WTC11 (cell line): Measurements from ENCODE around the gene PRTFDC1. TPM values are rescaled to one million over a fixed set of nuclear protein-coding genes. Genes with fewer than 3 reads are reported as not detected.

Source experiments
- ATAC-seq: fragments of 200-7000 bp; cut with Tn5 transposase; 2 replicates; pipeline ENCODE4 v1.10.0; 2021; ENCODE audit warnings: mild to moderate bottlenecking, moderate library complexity
- CTCF ChIA-PET: fragments of 300-600 bp; sonication (Branson Sonifier 250); formaldehyde crosslinking; loops from one replicate; lab custom pipeline; 2021; ENCODE audit warnings: antibody characterized with exemption; lab: Charles Lee
- POLR2A ChIA-PET: fragments of 350-600 bp; sonication (Branson Sonifier 250); formaldehyde crosslinking; loops from one replicate; lab custom pipeline; 2021; ENCODE audit warnings: antibody characterized with exemption; lab: Charles Lee
- DNase-seq: peaks from one replicate; pipeline ENCODE4 v3.0.0; 2021; ENCODE audit warnings: low spot score
- H3K27ac Mint-ChIP-seq: 2 replicates; pipeline ENCODE4 v1.8.0; 2021; ENCODE audit warnings: mixed read lengths
- H3K27me3 Mint-ChIP-seq: 2 replicates; pipeline ENCODE4 v1.8.0; 2021; ENCODE audit warnings: low read depth, mild to moderate bottlenecking, moderate library complexity, mixed read lengths
- H3K36me3 Mint-ChIP-seq: 2 replicates; pipeline ENCODE4 v1.8.0; 2021; ENCODE audit warnings: mixed read lengths
- H3K4me1 Mint-ChIP-seq: 2 replicates; pipeline ENCODE4 v1.8.0; 2022; ENCODE audit warnings: mixed read lengths
- H3K4me3 Mint-ChIP-seq: 2 replicates; pipeline ENCODE4 v1.8.0; 2021; ENCODE audit warnings: mild to moderate bottlenecking, moderate library complexity, mixed read lengths
- H3K9me3 Mint-ChIP-seq: 2 replicates; pipeline ENCODE4 v1.8.0; 2021; ENCODE audit warnings: mixed read lengths
- EMX1 ChIP-seq: fragments of 250-450 bp; sonication (Bioruptor Pico); IDR thresholded peaks from 2 replicates; pipeline ENCODE4 v1.8.0; 2021; ENCODE audit warnings: mild to moderate bottlenecking
- FOXK1 ChIP-seq: sonication (generic); formaldehyde crosslinking; IDR thresholded peaks from 2 replicates; pipeline ENCODE4 v1.8.0; 2022; ENCODE audit warnings: mild to moderate bottlenecking, moderate library complexity, missing genetic modification reagents
- GABPB1 ChIP-seq: sonication (generic); formaldehyde crosslinking; IDR thresholded peaks from 2 replicates; pipeline ENCODE4 v1.8.1; 2023; ENCODE audit warnings: mild to moderate bottlenecking, missing genetic modification reagents
- GTF2I ChIP-seq: fragments of 250-450 bp; sonication (Bioruptor Pico); conservative IDR thresholded peaks from 2 replicates; pipeline ENCODE4 v1.4.0; 2021; ENCODE audit warnings: mild to moderate bottlenecking
- KAT7 ChIP-seq: sonication (generic); formaldehyde crosslinking; IDR thresholded peaks from 2 replicates; pipeline ENCODE4 v1.8.1; 2023; ENCODE audit warnings: missing genetic modification reagents, mild to moderate bottlenecking, borderline replicate concordance
- SOX15 ChIP-seq: fragments of 250-450 bp; sonication (Bioruptor Pico); IDR thresholded peaks from 2 replicates; pipeline ENCODE4 v1.9.0; 2021; ENCODE audit warnings: mild to moderate bottlenecking
- TEAD4 ChIP-seq: sonication (generic); formaldehyde crosslinking; IDR thresholded peaks from 2 replicates; pipeline ENCODE4 v1.8.0; 2022; ENCODE audit warnings: mild to moderate bottlenecking, missing genetic modification reagents
- total RNA-seq: library from RNA; stranded (reverse); gene quantifications from 3 replicates; pipeline ENCODE4 v1.2.3, GENCODE V29; 2021
- TF ChIP-seq, protein P1 (sequence below): sonication (generic); formaldehyde crosslinking; IDR thresholded peaks from 2 replicates; pipeline ENCODE4 v1.8.1; 2022; ENCODE audit warnings: low read depth, missing genetic modification reagents, borderline replicate concordance
- TF ChIP-seq, protein P2 (sequence below): sonication (generic); formaldehyde crosslinking; IDR thresholded peaks from 2 replicates; pipeline ENCODE4 v1.8.0; 2023; ENCODE audit warnings: missing genetic modification reagents
- TF ChIP-seq, protein P3 (sequence below): sonication (generic); formaldehyde crosslinking; IDR thresholded peaks from 2 replicates; pipeline ENCODE4 v1.8.1; 2022; ENCODE audit warnings: missing genetic modification reagents, borderline replicate concordance
- TF ChIP-seq, protein P4 (sequence below): sonication (generic); formaldehyde crosslinking; IDR thresholded peaks from 2 replicates; pipeline ENCODE4 v1.8.1; 2023; ENCODE audit warnings: mild to moderate bottlenecking, missing genetic modification reagents, moderate library complexity
- TF ChIP-seq, protein P5 (sequence below): sonication (generic); formaldehyde crosslinking; IDR thresholded peaks from 2 replicates; pipeline ENCODE4 v1.8.0; 2022; ENCODE audit warnings: mild to moderate bottlenecking, missing genetic modification reagents
- TF ChIP-seq, protein P6 (sequence below): fragments of 250-450 bp; sonication (Bioruptor Pico); conservative IDR thresholded peaks from 2 replicates; pipeline ENCODE4 v1.9.0; 2021; ENCODE audit warnings: mild to moderate bottlenecking
- TF ChIP-seq, protein P7 (sequence below): sonication (generic); formaldehyde crosslinking; IDR thresholded peaks from 2 replicates; pipeline ENCODE4 v1.8.1; 2023; ENCODE audit warnings: mild to moderate bottlenecking, missing genetic modification reagents
- TF ChIP-seq, protein P8 (sequence below): sonication (generic); formaldehyde crosslinking; IDR thresholded peaks from 2 replicates; pipeline ENCODE4 v1.8.0; 2023; ENCODE audit warnings: missing genetic modification reagents, mild to moderate bottlenecking, borderline replicate concordance

Gene PRTFDC1
- total RNA-seq, 1 experiment from 2014 or later, result 6.1 TPM

DNA sequence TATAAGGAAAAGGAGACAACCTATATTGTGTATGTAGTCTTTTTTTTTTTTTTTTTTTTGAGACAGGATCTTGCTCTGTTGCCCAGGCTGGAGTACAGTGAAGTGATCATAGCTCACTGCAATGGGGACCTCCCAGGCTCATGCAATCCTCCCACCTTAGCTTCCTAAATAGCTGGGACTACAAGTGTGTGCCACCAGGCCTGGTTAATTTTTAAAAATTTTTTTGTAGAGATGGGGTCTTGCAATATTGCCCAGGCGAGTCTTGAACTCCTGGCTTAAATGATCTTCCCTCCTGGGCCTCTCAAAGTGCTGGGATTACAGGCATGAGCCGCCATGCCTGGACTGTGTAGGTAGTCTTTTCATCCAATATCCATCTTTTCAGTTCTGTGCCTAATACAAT, 150.0 kb downstream of the PRTFDC1 start:
- H3K27me3 Mint-ChIP-seq, result no peaks in the 10 kb centered on the region
- H3K36me3 Mint-ChIP-seq, result no peaks in the 10 kb centered on the region
- no peak for DNase-seq
- H3K4me1 Mint-ChIP-seq, result peaks cover 6% of the 10 kb centered on the region
- TF ChIP-seq FOXK1 (CRISPR knock-in tag) (no peak), TEAD4 (CRISPR knock-in tag) (no peak), GTF2I (CRISPR knock-in tag) (no peak), GABPB1 (no peak), EMX1 (CRISPR knock-in tag) (no peak), KAT7 (CRISPR knock-in tag) (no peak), SOX15 (CRISPR knock-in tag) (no peak)
- TF ChIP-seq, protein P1, sequence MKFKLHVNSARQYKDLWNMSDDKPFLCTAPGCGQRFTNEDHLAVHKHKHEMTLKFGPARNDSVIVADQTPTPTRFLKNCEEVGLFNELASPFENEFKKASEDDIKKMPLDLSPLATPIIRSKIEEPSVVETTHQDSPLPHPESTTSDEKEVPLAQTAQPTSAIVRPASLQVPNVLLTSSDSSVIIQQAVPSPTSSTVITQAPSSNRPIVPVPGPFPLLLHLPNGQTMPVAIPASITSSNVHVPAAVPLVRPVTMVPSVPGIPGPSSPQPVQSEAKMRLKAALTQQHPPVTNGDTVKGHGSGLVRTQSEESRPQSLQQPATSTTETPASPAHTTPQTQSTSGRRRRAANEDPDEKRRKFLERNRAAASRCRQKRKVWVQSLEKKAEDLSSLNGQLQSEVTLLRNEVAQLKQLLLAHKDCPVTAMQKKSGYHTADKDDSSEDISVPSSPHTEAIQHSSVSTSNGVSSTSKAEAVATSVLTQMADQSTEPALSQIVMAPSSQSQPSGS (CRISPR knock-in tag), result no peak
- TF ChIP-seq, protein P2, sequence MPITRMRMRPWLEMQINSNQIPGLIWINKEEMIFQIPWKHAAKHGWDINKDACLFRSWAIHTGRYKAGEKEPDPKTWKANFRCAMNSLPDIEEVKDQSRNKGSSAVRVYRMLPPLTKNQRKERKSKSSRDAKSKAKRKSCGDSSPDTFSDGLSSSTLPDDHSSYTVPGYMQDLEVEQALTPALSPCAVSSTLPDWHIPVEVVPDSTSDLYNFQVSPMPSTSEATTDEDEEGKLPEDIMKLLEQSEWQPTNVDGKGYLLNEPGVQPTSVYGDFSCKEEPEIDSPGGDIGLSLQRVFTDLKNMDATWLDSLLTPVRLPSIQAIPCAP (CRISPR knock-in tag), result no peak
- TF ChIP-seq, protein P3, sequence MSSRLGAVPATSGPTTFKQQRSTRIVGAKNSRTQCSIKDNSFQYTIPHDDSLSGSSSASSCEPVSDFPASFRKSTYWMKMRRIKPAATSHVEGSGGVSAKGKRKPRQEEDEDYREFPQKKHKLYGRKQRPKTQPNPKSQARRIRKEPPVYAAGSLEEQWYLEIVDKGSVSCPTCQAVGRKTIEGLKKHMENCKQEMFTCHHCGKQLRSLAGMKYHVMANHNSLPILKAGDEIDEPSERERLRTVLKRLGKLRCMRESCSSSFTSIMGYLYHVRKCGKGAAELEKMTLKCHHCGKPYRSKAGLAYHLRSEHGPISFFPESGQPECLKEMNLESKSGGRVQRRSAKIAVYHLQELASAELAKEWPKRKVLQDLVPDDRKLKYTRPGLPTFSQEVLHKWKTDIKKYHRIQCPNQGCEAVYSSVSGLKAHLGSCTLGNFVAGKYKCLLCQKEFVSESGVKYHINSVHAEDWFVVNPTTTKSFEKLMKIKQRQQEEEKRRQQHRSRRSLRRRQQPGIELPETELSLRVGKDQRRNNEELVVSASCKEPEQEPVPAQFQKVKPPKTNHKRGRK, result no peak
- TF ChIP-seq, protein P4, sequence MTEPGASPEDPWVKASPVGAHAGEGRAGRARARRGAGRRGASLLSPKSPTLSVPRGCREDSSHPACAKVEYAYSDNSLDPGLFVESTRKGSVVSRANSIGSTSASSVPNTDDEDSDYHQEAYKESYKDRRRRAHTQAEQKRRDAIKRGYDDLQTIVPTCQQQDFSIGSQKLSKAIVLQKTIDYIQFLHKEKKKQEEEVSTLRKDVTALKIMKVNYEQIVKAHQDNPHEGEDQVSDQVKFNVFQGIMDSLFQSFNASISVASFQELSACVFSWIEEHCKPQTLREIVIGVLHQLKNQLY, result no peak
- TF ChIP-seq, protein P5, sequence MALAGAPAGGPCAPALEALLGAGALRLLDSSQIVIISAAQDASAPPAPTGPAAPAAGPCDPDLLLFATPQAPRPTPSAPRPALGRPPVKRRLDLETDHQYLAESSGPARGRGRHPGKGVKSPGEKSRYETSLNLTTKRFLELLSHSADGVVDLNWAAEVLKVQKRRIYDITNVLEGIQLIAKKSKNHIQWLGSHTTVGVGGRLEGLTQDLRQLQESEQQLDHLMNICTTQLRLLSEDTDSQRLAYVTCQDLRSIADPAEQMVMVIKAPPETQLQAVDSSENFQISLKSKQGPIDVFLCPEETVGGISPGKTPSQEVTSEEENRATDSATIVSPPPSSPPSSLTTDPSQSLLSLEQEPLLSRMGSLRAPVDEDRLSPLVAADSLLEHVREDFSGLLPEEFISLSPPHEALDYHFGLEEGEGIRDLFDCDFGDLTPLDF (CRISPR knock-in tag), result no peak
- TF ChIP-seq, protein P6, sequence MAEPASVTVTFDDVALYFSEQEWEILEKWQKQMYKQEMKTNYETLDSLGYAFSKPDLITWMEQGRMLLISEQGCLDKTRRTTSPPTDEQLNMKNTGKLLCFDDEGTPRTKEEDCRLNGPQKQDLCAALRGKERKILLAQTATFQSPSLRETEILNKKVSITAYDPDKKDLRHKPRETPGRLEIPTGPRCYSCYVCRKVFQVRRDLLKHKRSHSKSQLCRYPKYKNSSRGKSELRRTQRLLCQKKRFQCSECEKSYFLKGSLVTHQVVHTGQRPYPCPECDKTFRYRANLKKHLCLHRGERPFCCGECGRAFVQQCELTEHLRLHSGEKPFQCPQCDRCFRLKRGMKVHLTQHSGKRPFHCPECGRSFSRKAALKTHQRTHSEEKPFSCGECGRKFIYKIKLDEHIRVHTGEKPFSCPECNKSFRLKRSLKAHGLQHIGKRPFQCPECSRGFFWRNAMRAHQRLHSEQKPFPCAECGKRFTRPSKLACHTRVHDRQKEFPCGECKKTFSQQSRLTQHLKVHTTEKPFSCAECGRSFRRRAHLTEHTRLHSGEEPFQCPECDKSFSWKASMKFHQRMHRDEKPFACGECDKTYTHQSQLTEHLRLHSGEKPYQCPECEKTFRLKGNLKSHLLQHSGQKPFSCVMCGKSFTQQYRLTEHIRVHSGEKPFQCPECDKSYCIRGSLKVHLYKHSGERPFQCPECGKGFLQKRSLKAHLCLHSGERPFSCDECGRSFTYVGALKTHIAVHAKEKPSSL (CRISPR knock-in tag), result no peak
- TF ChIP-seq, protein P7, sequence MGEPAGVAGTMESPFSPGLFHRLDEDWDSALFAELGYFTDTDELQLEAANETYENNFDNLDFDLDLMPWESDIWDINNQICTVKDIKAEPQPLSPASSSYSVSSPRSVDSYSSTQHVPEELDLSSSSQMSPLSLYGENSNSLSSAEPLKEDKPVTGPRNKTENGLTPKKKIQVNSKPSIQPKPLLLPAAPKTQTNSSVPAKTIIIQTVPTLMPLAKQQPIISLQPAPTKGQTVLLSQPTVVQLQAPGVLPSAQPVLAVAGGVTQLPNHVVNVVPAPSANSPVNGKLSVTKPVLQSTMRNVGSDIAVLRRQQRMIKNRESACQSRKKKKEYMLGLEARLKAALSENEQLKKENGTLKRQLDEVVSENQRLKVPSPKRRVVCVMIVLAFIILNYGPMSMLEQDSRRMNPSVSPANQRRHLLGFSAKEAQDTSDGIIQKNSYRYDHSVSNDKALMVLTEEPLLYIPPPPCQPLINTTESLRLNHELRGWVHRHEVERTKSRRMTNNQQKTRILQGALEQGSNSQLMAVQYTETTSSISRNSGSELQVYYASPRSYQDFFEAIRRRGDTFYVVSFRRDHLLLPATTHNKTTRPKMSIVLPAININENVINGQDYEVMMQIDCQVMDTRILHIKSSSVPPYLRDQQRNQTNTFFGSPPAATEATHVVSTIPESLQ (CRISPR knock-in tag), result no peak
- TF ChIP-seq, protein P8, sequence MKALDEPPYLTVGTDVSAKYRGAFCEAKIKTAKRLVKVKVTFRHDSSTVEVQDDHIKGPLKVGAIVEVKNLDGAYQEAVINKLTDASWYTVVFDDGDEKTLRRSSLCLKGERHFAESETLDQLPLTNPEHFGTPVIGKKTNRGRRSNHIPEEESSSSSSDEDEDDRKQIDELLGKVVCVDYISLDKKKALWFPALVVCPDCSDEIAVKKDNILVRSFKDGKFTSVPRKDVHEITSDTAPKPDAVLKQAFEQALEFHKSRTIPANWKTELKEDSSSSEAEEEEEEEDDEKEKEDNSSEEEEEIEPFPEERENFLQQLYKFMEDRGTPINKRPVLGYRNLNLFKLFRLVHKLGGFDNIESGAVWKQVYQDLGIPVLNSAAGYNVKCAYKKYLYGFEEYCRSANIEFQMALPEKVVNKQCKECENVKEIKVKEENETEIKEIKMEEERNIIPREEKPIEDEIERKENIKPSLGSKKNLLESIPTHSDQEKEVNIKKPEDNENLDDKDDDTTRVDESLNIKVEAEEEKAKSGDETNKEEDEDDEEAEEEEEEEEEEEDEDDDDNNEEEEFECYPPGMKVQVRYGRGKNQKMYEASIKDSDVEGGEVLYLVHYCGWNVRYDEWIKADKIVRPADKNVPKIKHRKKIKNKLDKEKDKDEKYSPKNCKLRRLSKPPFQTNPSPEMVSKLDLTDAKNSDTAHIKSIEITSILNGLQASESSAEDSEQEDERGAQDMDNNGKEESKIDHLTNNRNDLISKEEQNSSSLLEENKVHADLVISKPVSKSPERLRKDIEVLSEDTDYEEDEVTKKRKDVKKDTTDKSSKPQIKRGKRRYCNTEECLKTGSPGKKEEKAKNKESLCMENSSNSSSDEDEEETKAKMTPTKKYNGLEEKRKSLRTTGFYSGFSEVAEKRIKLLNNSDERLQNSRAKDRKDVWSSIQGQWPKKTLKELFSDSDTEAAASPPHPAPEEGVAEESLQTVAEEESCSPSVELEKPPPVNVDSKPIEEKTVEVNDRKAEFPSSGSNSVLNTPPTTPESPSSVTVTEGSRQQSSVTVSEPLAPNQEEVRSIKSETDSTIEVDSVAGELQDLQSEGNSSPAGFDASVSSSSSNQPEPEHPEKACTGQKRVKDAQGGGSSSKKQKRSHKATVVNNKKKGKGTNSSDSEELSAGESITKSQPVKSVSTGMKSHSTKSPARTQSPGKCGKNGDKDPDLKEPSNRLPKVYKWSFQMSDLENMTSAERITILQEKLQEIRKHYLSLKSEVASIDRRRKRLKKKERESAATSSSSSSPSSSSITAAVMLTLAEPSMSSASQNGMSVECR (CRISPR knock-in tag), result no peak
- TF ChIP-seq, all 79 proteins: peak for 0
- Mint-ChIP-seq H3K27ac (no peak overlapping the region), H3K9me3 (no peaks in the 10 kb centered on the region), H3K4me3 (no peak overlapping the region)
- POLR2A ChIA-PET, result no interaction called here
- CTCF ChIA-PET, result no interaction called here
- ATAC-seq, result no peak
